CD4-positive, alpha-beta T cell treated with Interleukin-2 at 100 ng/mL for 4 hours (primary cell): ENCODE measurements around the gene KLHL36.

Experiments
- DNase-seq: peaks from one replicate; pipeline ENCODE4 v3.0.0-alpha.2; 2020; ENCODE audit warnings: low spot score

The KLHL36 gene

DNA sequence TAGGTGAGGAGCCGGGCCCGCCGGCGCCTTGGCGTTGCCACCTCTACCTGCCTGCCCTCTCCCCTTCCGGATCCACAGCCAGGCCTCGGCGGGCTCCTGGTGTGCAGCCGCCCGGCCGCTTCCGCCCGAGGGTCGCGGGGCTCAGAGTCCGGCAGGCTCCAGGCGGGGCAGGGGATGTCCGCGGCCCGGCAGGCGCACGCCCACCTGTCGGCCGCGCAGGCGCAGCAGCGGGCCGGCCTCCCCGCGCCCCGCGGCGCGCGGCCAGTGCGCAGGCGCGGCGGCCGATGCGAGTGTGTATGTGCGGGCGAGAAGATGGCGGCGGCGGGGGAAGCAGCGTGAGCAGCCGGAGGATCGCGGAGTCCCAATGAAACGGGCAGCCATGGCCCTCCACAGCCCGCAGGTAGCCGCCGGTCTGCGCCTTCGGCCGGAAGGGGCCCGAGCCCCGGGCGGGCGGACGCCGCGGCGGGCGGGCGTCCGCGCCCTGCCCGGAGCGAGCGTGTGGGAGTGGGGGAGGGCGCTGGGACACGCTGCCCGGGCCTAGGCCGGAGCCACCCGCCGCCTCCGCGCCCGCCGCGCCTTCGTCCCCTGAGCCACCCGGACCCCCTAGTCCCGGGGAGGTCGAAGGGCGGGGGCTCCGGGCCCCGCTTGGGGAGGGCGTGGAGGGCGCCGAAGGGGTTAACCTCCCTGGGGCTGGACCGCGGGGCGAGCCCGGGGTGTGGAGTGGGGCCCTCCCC, 51.6 kb downstream of the KLHL36 start, which contains the start of gene USP10:
USP10 (plus strand) TSS at position 289 of the 734 bp plus-strand sequence; CDS start at position 380, 91 bp downstream.
- peak; percentile 81 for DNase-seq

DNA sequence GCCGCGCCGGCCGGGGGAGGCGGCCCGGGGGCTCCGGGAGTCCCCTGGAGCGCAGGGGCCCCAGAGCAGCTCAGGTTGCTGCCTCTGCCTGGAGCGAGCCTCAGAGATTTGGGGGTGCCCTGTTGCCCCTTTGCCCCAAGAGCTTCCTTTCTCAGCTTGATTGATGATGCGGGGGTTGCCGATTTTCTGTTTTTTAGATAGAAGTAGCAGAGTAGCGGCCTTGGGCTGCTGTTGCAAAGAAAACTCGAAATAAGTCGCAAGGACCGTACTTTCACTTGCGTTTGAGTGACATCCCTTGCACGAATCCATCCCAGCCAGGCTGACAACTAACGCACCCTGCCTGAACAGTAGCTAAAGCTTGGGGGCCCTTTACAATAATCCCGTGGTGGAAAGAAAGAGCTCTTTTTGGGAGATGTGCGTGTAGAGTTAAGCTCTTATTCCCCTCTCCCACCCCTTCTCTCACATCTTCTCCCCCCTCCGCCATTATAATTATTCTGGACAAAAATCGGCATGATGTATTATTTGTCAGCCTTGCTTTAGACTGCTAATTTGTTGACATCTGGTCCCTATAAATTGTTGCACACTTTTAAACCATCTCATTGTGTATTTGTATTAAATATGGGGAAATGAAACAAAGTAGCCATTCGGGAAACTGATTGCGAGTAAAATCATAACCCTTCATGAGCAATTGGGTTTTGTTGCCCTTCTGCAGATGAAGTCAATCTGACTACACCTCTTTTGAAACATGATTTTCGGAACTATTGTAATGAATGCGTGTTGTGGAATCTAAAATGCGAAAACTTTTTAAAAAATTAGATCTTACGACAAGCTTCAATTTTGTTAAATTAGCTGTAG, 52.4 kb downstream of the KLHL36 start:
- peak; percentile 41 for DNase-seq

DNA sequence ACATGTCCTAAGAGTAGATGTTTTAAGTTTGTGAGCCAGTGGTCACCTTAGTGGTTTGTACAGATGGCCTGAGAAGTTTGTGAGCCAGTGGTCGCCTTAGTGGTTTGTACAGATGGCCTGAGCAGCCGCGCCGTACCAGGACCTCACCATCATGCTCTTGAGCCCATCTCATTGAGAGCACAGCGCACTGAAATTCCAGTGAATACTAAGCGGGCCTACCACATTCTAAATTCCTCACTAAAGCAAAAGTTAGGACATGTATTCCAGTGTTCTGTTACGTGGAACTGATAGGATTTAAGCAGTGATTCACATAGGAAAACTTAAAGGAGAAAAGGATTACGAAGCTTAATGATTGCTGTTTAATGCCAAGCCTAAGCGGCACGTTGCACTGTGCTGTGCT, 55.4 kb downstream of the KLHL36 start:
- no peak for DNase-seq

DNA sequence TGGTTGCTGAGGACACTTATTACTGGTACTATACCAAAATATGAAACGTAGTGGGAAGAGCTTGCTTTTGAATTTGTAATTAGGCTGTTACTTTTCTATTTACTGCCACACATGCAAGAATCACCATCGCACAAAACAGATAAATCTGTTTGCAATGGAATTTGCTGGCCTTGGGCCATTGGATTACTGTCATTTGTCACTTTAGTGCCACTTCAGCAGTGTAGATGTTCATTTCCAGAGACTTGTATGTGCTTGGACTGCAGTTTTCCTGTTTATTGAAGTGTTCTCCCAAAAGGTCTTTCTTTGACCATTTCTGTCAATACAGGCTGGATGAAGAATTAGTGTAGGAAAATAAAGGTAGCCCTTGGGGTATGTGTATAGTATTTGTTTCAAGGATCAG, 55.9 kb downstream of the KLHL36 start:
- no peak for DNase-seq

DNA sequence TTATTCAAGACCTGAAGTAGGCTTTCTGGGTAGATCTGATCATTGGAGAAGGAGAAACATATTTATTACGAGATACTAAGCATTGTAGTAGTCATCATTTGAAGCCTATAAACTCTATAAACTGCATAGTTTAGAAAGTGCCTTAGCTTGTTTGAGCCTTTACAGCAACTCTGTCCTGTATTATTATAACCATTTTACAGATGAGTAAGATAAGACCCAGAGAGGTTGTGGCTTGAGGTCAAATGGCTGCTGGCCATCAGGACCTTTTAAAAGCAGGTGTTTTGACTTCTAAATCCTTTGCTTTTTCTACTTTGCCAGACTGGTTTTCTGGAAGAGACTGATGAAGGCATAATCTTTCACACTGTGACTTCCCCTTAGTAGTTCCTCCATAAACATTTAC, 58.5 kb downstream of the KLHL36 start:
- DNase-seq: no peak

DNA sequence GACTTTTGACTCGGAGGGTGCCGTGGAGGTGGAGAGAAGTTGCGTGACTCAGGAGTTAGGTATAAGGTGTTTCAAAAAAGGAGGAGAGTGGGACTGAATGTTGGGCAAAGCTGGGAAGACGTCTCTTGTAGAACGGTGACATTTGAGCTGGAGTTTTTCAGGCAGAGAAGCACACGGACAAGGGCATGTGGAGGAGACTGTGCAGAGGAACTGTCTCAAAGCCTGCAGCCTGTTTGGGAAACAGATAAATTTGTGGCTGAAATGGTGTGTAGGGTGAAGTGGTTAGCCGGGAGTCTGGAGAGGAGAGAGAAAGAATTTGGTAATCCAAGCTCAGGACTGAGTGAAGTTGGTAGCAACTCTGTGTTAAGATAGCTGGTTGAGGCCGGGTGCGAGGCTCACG, 61.3 kb downstream of the KLHL36 start:
- no peak for DNase-seq

DNA sequence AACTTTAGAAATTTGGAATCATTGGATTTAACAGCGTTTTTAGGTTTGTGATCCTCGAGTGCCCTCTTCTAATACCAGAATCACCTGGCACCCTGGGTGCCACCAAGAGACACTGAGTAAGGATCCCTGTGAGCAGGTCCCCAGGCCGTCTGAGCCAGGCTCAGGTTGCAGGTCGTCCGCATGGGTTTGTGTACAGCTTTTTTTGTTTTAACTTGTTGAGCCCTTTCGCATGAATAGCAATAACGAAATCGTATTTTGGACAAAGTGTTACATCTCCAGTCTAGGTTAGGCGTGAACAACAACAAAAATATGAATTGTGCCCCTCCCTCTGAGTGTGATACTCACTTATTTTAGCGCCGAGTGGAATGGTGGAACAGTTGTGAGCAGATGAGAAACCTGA, 62.4 kb downstream of the KLHL36 start:
- DNase-seq: no peak
